ENCODE measurements around the gene NCK2. TPM values are rescaled to one million over a fixed set of nuclear protein-coding genes. Genes with fewer than 3 reads are reported as not detected.
A peak's percentile ranks its signal among the peaks of the same experiment; 100 is the strongest.

NCK2 gene
- total and polyA plus RNA-seq, 9 of the 15 experiments (the other 6 are each of a cell fraction or from before 2014, with no cell fraction given): 0.90 to 27.9 (median 15.9) TPM

- TF ChIP-seq, protein P1, sequence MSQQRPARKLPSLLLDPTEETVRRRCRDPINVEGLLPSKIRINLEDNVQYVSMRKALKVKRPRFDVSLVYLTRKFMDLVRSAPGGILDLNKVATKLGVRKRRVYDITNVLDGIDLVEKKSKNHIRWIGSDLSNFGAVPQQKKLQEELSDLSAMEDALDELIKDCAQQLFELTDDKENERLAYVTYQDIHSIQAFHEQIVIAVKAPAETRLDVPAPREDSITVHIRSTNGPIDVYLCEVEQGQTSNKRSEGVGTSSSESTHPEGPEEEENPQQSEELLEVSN (IDR thresholded peaks at IDR 0.05; ENCODE audit: borderline replicate concordance in 1 of 2, extremely low read depth in 1 of 2, insufficient read depth in 1 of 2, insufficient read length in 1 of 2, low read depth in 1 of 2, low read length in 1 of 2, poor library complexity in 1 of 2, severe bottlenecking in 1 of 2): peak in 1 of 2 experiments; percentile 10
- TF ChIP-seq LEF1 (IDR thresholded peaks at IDR 0.05) (no peak), ZNF212 (CRISPR knock-in tag; IDR thresholded peaks at IDR 0.05) (no peak), STAT5A (IDR thresholded peaks at IDR 0.05; ENCODE audit: borderline replicate concordance, low read length) (no peak), ZNF75A (CRISPR knock-in tag; IDR thresholded peaks at IDR 0.05) (no peak), KDM2B (CRISPR knock-in tag; IDR thresholded peaks at IDR 0.05) (peak; percentile 50; the same call in 1 of the 2 replicates), NRF1 (conservative IDR thresholded peaks at IDR 0.05 in 1 of 2, IDR thresholded peaks at IDR 0.05 in 1 of 2) (peak in 1 of 2 experiments; percentile 60; a peak in 2 of 4 replicates), SAFB2 (IDR thresholded peaks at IDR 0.05; ENCODE audit: borderline replicate concordance, low read depth, low read length, severe bottlenecking) (no peak), ZNF41 (CRISPR knock-in tag; conservative IDR thresholded peaks at IDR 0.05) (no peak), VEZF1 (CRISPR knock-in tag; IDR thresholded peaks at IDR 0.05) (peak; percentile 65; the same call in 1 of the 2 replicates), CEBPB (tag; IDR thresholded peaks at IDR 0.05) (no peak), RB1 (IDR thresholded peaks at IDR 0.05; ENCODE audit: low read depth) (0 out of 2 replicates have a peak, but pooled peaks have one; percentile 14), NONO (IDR thresholded peaks at IDR 0.05; ENCODE audit: low read depth in 2 of 2, low read length in 1 of 2) (0 out of 4 replicates have a peak, but pooled peaks of 1 of the 2 experiments have one; percentile 26), RBFOX2 (IDR thresholded peaks at IDR 0.05; ENCODE audit: low read depth, low read length) (peak; percentile 53), ZBTB7A (IDR thresholded peaks at IDR 0.05; ENCODE audit: borderline replicate concordance, control insufficient read depth, low read depth, low read length) (peak; percentile 67; the same call in 1 of the 2 replicates), PURB (CRISPR knock-in tag; IDR thresholded peaks at IDR 0.05; ENCODE audit: low read depth) (no peak)
- TF ChIP-seq, protein P2, sequence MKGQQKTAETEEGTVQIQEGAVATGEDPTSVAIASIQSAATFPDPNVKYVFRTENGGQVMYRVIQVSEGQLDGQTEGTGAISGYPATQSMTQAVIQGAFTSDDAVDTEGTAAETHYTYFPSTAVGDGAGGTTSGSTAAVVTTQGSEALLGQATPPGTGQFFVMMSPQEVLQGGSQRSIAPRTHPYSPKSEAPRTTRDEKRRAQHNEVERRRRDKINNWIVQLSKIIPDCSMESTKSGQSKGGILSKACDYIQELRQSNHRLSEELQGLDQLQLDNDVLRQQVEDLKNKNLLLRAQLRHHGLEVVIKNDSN (CRISPR knock-in tag; IDR thresholded peaks at IDR 0.05): no peak
- TF ChIP-seq, protein P3, sequence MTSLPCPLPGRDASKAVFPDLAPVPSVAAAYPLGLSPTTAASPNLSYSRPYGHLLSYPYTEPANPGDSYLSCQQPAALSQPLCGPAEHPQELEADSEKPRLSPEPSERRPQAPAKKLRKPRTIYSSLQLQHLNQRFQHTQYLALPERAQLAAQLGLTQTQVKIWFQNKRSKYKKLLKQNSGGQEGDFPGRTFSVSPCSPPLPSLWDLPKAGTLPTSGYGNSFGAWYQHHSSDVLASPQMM (CRISPR knock-in tag; IDR thresholded peaks at IDR 0.05): no peak
- TF ChIP-seq, protein P4, sequence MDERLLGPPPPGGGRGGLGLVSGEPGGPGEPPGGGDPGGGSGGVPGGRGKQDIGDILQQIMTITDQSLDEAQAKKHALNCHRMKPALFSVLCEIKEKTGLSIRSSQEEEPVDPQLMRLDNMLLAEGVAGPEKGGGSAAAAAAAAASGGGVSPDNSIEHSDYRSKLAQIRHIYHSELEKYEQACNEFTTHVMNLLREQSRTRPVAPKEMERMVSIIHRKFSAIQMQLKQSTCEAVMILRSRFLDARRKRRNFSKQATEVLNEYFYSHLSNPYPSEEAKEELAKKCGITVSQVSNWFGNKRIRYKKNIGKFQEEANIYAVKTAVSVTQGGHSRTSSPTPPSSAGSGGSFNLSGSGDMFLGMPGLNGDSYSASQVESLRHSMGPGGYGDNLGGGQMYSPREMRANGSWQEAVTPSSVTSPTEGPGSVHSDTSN (CRISPR knock-in tag; IDR thresholded peaks at IDR 0.05; ENCODE audit: low read depth): no peak
- TF ChIP-seq, protein P4 (tag; conservative IDR thresholded peaks at IDR 0.05; ENCODE audit: low read depth): no peak
Observed at GRCh38 chr2:105744909-105745853, at the start of gene NCK2 (continued).

Measured in K562 (cell line).